Caco-2 (cell line): Measurements from ENCODE around the gene SPOCK1. TPM values are rescaled to one million over a fixed set of nuclear protein-coding genes. Genes with fewer than 3 reads are reported as not detected.

ENCODE experiments used
- BruUV-seq: library from RNA; stranded (reverse); fragments of 400-500 nt; replicated peaks from 2 replicates; lab custom pipeline; 2021; lab: Mats Ljungman, UMichigan
- CTCF ChIA-PET: fragments of 300-600 bp; sonication (Branson Sonifier 250); formaldehyde crosslinking; loops from one replicate; lab custom pipeline; 2022; ENCODE audit warnings: antibody characterized with exemption; lab: Charles Lee
- POLR2A ChIA-PET: fragments of 300-600 bp; sonication (Branson Sonifier 250); formaldehyde crosslinking; loops from one replicate; lab custom pipeline; 2022; ENCODE audit warnings: antibody characterized with exemption; lab: Charles Lee
- DNase-seq, 2 experiments: peaks; one replicate each; pipeline versions ENCODE4 v3.0.0 to v3.0.0-alpha.2; 2020 to 2022
- H3K27me3 ChIP-seq: replicated peaks from 2 replicates; pipeline ENCODE4 v1.6.0; 2011; ENCODE audit warnings: low read length; ENCODE audit not compliant: control insufficient read depth, insufficient read depth
- H3K36me3 ChIP-seq: 2 replicates; pipeline ENCODE4 v1.5.1; 2011; ENCODE audit warnings: low read length; ENCODE audit not compliant: control insufficient read depth, insufficient read depth
- H3K4me1 ChIP-seq: fragments of 250-450 bp; sonication (Bioruptor Pico); 2 replicates; pipeline ENCODE4 v1.5.1; 2020; ENCODE audit warnings: mild to moderate bottlenecking
- H3K4me3 ChIP-seq: 2 replicates; pipeline ENCODE4 v1.5.1; 2011; ENCODE audit warnings: low read depth, mild to moderate bottlenecking, control low read depth, low read length
- H3K9me3 ChIP-seq: fragments of 250-450 bp; sonication (Bioruptor Pico); 2 replicates; pipeline ENCODE4 v1.5.1; 2020; ENCODE audit warnings: mild to moderate bottlenecking, moderate library complexity
- H3K27ac Mint-ChIP-seq: one replicate; pipeline ENCODE4 v1.8.0; 2022; ENCODE audit warnings: mixed read lengths; ENCODE audit not compliant: unreplicated experiment
- H3K27me3 Mint-ChIP-seq: one replicate; pipeline ENCODE4 v1.8.0; 2022; ENCODE audit warnings: mixed read lengths; ENCODE audit not compliant: insufficient read depth, unreplicated experiment
- H3K36me3 Mint-ChIP-seq: one replicate; pipeline ENCODE4 v1.8.0; 2022; ENCODE audit warnings: mild to moderate bottlenecking, mixed read lengths; ENCODE audit not compliant: insufficient read depth, unreplicated experiment
- H3K4me1 Mint-ChIP-seq: one replicate; pipeline ENCODE4 v1.8.0; 2022; ENCODE audit warnings: low read depth, mixed read lengths; ENCODE audit not compliant: unreplicated experiment
- H3K4me3 Mint-ChIP-seq: one replicate; pipeline ENCODE4 v1.8.0; 2022; ENCODE audit warnings: mild to moderate bottlenecking, moderate library complexity, mixed read lengths; ENCODE audit not compliant: unreplicated experiment
- H3K9me3 Mint-ChIP-seq: one replicate; pipeline ENCODE4 v1.8.0; 2022; ENCODE audit warnings: mixed read lengths; ENCODE audit not compliant: unreplicated experiment
- CTCF ChIP-seq, 2 experiments: fragments of 200-600 bp in 1 of 2; IDR thresholded peaks; 1 replicate in 1 of 2; 2 replicates in 1 of 2; pipeline versions ENCODE4 v1.5.1 to v1.8.0; 2011 to 2022; ENCODE audit warnings: antibody characterized with exemption in 1 of 2, control low read depth in 1 of 2, inconsistent platforms in 1 of 2, low read depth in 1 of 2, low read length in 1 of 2, mild to moderate bottlenecking in 1 of 2, moderate library complexity in 1 of 2; ENCODE audit not compliant: insufficient read depth in 1 of 2, severe bottlenecking in 1 of 2, unreplicated experiment in 1 of 2
- intact Hi-C: fragments of 100-400 bp; cut with micrococcal nuclease; formaldehyde crosslinking; loops from one replicate; pipeline ENCODE4 v1.10.0; 2022; ENCODE audit not compliant: unreplicated experiment
- total RNA-seq: library from RNA; stranded (reverse); gene quantifications from 2 replicates; pipeline ENCODE4 v1.2.3, GENCODE V29; 2022

SPOCK1 gene
- total RNA-seq, 1 experiment from 2014 or later: not detected

- H3K4me1 ChIP-seq: no peaks in the 10 kb centered on the region
- no peak overlapping the region for H3K4me3 Mint-ChIP-seq
- H3K36me3 Mint-ChIP-seq: no peaks in the 10 kb centered on the region
- H3K27me3 Mint-ChIP-seq: peaks cover 30% of the 10 kb centered on the region
- ChIA-PET CTCF (no interaction called here), POLR2A (no interaction called here)
- H3K36me3 ChIP-seq: no peaks in the 10 kb centered on the region
- no peak overlapping the region for H3K27ac Mint-ChIP-seq
- H3K27me3 ChIP-seq: no peaks in the 10 kb centered on the region
- TF ChIP-seq CTCF (IDR thresholded peaks at IDR 0.05; ENCODE audit: insufficient read depth in 1 of 2, low read depth in 1 of 2, low read length in 1 of 2, severe bottlenecking in 1 of 2, unreplicated experiment in 1 of 2): no peak
- DNase-seq: no peak
- H3K9me3 ChIP-seq: no peaks in the 10 kb centered on the region
- H3K4me1 Mint-ChIP-seq: no peaks in the 10 kb centered on the region
- intact Hi-C loops: no loop called here
- no TSS peak for BruUV-seq
- no peaks in the 10 kb centered on the region for H3K9me3 Mint-ChIP-seq
- H3K4me3 ChIP-seq: no peak overlapping the region
These were observed 298.0 kb downstream of the SPOCK1 start for GRCh38 chr5:137200906-137201700.

- Mint-ChIP-seq H3K36me3 (no peaks in the 10 kb centered on the region), H3K9me3 (no peaks in the 10 kb centered on the region), H3K4me3 (no peak overlapping the region), H3K27ac (no peak overlapping the region), H3K27me3 (peaks cover 25% of the 10 kb centered on the region), H3K4me1 (no peaks in the 10 kb centered on the region)
- Histone ChIP-seq H3K36me3 (no peaks in the 10 kb centered on the region), H3K4me1 (no peaks in the 10 kb centered on the region), H3K27me3 (no peaks in the 10 kb centered on the region), H3K4me3 (no peak overlapping the region), H3K9me3 (no peaks in the 10 kb centered on the region)
- intact Hi-C loops: no loop called here
- POLR2A ChIA-PET: no interaction called here
- no peak for TF ChIP-seq CTCF (IDR thresholded peaks at IDR 0.05; ENCODE audit: insufficient read depth in 1 of 2, low read depth in 1 of 2, low read length in 1 of 2, severe bottlenecking in 1 of 2, unreplicated experiment in 1 of 2)
- no TSS peak for BruUV-seq
- DNase-seq: no peak
- CTCF ChIA-PET: no interaction called here
These were observed 299.2 kb downstream of the SPOCK1 start for GRCh38 chr5:137199966-137200365.

GRCh38 chr5:137199201-137199600, 299.9 kb downstream of the SPOCK1 start:
- Histone ChIP-seq H3K36me3 (no peaks in the 10 kb centered on the region), H3K4me1 (no peaks in the 10 kb centered on the region), H3K27me3 (no peaks in the 10 kb centered on the region), H3K9me3 (no peaks in the 10 kb centered on the region), H3K4me3 (no peak overlapping the region)
- no peak overlapping the region for H3K27ac Mint-ChIP-seq
- intact Hi-C loops: no loop called here
- no peak for DNase-seq
- no peaks in the 10 kb centered on the region for H3K36me3 Mint-ChIP-seq
- no peak overlapping the region for H3K4me3 Mint-ChIP-seq
- H3K4me1 Mint-ChIP-seq: no peaks in the 10 kb centered on the region
- no peak for TF ChIP-seq CTCF (IDR thresholded peaks at IDR 0.05; ENCODE audit: insufficient read depth in 1 of 2, low read depth in 1 of 2, low read length in 1 of 2, severe bottlenecking in 1 of 2, unreplicated experiment in 1 of 2)
- CTCF ChIA-PET: no interaction called here
- no peaks in the 10 kb centered on the region for H3K9me3 Mint-ChIP-seq
- H3K27me3 Mint-ChIP-seq: peaks cover 20% of the 10 kb centered on the region
- BruUV-seq: no TSS peak
- POLR2A ChIA-PET: no interaction called here
